RPMI8226 (cell line): ENCODE data around the gene AMPH.
"Not testable (repeated sequence)": the region's sequence is repeated elsewhere in the genome, so short reads cannot be mapped to it uniquely, and the experiment has no call there.

Source experiments
- DNase-seq: peaks from one replicate; pipeline ENCODE4 v3.0.0-alpha.2; 2015

Gene AMPH

DNA sequence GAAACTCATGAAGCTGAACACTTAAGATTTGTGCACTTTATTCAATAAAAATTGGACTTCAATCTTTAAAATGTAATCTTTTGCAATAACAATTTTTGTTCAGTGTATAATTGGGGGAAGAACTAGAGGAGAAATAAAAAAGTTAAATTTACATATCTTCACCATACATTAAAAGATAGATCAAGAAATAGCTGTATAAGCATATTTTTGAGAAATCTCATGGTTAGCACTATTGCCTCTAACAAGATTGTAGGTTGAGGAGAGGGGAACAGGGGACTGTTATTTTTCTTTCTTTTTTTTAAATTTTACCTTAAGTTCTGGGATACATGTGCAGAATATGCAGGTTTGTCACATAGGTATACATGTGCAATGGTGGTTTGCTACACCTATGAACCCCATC is 5.3 kb downstream of the AMPH start:
- no peak for DNase-seq

DNA sequence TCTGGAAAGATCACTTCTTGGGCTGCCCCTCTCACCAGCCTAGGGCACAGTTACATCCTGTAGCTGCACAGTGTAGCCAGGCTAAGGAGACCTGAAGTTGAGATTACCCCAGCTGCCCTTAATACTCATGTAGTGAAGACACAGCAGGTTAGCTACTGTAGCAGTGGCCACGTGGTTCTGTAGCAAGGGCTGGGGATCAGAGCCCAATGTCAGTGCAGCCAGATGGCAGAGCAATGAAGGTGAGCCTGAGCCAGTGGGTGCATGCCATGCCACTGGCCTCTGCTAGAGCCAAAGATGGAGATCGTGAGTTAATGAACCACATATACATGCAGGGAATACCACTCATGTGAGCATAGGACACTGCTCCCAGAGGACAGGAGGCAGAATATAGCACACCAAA is 15.5 kb downstream of the AMPH start:
- no peak for DNase-seq

DNA sequence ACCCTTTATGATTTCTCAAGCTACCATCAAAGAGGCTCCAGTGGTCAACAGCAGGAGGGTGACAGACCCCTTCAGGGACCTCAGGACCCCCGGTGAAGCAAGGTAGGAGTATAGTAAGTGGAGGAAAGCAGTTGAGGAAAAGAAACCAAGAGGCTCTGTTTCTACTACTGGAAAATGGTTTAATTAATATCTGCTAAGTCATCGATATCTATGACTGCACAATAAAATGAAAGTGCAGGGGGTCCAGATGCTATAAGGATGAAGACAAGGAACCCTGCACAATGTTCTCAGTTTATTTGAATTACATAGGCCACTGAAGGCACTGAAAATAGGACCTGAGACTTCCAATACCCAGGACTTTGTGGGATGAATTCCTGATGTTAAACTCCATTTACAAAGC is 23.7 kb downstream of the AMPH start:
- DNase-seq, result no peak

DNA sequence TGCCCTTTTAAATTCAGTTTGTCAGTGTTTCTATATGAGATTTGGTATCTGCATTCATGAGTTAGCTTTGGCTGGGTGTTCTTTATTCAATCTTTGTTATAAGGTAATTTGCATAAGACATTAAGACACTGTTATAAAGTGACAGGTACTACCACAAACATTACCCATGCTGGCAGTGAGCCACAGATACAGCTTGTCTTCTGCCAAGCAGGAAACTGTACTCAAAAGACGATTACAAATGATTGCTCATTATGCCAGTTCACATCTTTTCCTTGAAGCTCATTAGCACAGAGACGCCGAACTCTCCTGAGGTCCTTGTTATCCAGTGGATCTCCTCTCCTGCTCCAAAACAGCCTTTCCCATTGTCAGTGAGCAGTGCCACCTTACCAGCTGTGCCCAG is 30.4 kb downstream of the AMPH start:
- no peak for DNase-seq

DNA sequence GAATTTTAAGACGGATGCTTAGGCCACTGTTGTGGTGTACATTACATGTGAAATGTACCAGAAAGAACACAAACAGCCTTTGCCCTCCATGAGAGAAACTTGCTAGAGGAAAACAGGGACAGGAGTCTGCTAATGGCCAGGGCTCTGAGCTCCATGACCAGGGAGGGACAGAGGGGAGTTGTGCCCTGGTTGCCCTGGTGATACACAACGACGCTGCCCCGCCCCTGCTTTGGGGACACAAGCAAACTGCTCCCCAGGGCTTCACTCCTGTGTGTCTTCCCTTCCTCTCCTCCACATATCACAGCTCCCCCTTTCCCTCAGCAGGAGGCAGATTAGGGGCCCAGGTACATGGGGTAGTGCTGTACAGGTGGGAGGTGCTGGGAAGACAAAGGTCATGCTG is 36.2 kb downstream of the AMPH start:
- DNase-seq, result no peak

DNA sequence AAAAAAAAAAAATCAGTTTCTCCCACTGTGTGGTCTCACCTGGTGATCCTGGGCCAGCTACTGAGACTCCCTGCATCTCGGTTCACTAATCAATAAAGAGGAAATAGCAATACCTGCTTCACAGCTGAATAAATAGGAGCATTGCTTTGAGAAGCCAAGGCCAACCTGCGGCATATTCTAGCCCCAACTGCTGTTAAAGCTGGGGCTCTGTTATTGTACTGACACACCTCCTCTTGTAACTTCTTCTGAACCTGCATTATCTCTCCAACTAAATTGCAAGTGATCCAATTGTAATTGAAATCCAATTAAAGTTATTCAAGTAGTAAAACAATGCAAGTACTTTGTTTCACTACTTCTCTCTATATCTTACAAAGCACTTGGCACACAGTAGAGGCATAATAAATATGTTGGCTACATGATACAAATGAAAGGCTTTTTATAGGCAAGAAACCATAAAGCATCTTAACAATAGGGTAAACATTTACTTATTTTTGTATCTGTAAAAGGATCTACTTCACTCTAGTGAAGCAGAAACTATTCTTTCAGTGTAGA is 38.4 kb downstream of the AMPH start:
- no peak for DNase-seq

DNA sequence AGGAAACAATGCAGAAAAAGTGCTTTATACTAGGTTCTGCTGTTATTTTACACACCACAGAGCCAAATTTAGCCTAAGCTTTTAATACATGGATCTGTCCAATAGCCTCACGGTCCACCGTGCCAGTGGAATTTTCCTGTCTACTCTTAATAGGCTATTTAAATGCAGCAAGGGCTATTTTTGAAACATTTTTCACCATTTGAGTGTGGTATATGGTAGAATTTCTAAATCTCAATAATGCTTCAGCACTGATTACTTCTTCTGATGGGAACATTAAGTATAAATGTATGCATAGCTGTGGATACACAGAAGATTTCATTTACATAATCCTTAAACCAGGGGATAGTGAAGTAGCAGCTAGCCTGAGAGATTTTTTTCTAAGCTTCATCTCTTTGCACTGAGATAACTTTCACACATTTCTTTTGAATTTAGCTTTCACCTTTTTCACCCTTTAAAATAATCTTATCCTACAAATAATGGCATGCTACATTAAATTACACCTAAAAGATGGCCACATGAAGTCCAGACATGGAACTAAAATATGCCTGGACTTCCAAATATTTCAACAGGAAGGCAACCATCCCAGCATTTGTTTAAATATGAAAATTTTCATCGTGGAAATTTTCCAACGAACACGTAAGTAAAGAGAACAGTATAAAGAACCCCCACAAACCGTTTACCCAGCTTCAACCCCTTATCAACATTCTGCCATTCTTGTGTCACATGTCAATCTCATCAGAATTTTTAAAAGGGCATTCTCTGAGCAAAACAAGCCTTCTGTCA is 45.4 kb downstream of the AMPH start:
- no peak for DNase-seq

DNA sequence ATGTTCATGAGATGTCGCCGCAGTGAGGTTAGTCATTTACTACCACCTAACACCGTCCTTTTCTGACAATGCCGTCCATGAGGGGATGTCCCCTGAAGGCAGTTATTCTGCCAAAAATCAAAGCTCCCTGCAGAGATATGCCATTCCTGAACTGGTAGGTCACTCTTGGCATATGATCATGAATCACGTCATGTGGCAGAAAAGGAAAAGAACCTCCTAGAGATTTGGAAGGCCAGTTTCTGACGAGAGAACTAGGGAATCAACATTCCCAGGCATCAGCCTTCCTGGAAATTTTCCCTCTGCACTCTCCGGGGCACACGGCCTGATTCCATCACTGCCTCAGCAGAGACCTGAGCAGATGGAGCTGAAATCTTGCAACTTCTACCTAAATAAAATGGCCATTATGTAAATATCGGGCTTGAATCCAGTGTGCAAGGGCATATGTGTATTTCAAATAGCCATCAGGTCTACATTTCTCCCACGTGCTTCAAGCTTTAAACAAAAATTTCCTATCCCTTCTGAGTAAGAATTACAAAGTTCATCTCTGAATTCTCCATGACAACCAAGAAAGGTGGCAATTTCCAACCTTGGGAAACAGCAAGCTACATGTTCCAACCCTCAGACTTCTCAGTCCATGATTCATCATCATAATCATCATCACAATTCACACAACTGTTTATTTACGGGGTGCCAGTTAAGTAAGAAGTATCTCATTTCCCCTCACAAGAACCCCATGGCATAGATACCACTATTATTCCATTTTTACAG is 46.5 kb downstream of the AMPH start:
- no peak for DNase-seq

DNA sequence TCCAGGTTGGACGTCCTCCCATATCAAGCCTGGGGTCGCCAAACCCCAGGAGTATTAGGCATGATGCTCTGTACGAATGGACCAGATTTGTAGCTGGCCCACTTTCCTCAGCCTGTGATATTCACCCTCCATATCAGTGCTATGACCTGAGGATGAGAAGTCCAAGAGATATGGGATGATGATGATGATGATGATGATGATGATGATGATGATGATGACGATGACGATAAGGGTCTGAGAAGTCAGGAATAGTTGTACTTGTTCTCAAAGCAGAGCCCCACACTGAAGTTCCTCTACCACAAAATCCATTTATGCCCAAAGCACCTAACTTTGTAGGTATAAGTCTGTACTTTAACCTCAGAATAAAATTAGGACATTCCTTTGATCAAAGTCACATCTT is 50.7 kb downstream of the AMPH start:
- DNase-seq, result no peak

DNA sequence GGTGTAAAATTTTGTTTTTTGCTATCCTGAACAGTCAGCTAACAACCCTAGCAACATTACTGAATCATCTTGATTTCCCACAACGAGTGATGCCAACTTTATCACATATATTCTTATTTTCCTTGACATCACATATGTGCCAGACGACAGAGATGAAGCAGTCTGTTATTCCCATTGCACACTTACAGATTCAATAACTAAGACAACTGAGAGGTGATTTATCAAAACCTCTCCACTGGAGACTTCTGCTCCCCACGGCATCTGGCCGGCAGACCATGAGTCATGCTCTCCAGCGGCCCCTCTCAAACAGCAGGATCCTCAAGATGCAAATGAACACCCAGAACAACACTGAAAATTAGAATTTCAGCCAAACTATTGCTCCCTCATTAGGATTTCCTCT is 57.1 kb downstream of the AMPH start:
- no peak for DNase-seq

DNA sequence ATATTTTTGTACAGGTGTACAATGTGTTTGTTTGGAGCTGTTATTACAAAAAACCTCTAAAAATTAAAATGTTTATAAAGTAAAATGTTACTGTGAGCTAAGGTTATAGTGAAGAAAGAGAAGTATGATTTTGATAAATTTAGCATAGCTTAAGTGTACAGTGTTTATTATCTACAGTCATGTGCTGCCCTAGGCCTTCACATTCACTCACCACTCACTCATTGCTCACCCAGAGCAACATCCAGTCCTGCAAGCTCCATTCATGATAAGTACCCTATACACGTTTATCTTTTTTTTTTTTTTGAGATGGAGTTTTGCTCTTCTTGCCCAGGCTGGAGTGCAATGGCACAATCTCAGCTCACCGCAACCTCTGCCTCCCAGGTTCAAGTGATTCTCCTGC is 59.6 kb downstream of the AMPH start:
- not testable (repeated sequence) for DNase-seq

DNA sequence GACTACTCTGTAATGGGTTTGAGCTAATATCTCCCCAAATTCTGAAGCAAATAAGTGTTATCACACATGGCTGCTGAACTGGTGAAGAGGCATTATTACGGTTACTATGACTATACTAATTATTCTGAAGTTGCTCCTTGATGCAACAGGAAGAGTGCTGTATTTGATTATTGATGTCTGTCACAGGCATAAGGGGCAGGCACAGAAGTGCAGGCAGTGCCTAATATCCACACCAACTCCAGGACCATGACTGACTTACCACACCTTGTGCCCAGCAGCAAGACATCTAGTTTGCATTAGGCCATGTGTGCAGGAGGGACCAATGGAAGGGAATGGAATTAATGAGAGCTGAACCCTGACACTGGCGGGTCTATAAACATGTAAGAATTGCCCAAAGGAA is 62.7 kb downstream of the AMPH start:
- no peak for DNase-seq

DNA sequence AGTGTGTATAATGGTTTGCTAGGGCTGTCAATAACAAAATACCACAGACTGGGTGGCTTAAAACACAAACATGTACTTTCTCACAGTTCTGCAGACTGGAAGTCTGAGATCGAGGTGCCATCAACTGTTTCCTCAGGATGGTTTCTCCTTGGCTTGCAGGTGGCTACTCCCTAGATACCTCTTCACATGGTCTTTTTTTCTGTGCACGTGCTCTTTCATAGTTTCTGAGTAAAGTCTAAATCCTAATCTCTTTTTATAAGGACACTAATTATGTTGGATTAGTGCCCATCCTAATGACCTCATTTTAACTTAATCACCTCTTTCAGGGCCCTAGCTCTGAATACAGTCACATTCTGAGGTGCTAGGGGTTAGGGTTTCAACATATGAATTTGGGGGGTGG is 65.9 kb downstream of the AMPH start:
- no peak for DNase-seq

DNA sequence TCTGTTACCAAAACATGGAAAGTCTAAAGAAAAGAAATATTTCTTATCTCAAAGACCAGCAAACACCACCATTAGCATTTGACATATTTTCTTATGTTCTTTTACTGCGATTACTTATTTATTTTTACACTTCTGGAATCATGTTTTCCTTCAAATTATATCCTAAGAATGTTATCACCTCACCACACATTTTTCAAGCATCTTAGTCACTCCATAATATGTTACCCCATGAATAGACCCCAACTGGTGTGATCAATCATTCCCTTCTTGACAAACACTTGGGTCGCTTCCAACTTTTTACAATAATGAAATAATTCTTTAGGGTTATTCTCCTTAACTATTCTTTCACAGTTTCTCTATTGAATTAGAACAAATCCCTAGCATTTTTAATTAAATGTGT is 67.4 kb downstream of the AMPH start:
- no peak for DNase-seq

DNA sequence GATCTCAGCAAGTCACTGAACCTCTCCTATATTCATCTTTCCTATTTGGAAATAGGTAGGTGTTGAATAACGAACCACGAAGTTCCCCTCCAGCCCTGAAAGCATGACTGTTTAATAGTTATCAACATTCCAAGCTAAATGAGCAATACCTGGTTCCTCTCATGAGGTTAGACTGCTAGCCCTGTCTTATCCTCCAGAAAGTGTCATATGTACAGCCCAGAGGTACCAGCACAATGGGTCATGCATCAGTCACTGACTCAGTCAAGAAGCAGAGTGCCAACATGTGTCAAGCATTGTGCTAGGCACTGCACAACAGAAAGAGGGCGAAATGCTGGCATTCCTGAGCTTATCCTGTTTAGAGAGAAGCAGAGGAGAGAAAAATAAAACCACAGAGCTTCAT is 70.0 kb downstream of the AMPH start:
- DNase-seq, result no peak

DNA sequence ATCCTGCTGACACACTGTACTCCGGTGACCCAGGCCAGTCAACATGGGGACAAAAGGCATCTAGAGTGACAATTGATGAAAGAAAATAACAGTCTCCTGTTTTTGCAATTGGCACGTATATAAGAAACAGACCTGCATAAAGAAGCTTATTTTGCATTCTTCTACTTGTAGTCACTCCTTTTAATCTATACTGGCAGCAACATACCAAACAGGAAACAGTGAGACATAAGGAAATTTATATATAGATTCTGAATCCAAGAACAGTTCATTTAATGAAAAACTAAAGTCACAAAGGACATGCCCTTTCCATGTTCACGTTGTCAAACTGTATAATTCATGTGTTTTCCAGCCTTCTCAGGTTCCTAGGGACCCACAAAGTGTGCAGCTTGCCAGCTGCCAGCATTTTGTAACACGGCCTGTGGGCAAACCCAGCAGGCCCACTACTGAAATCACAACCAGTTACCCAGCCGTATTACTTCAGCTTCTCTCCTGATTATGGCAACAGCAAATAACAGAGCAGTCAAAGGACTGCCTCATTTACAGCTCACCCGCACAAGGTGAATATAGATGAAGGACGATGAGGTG is 72.3 kb downstream of the AMPH start:
- DNase-seq, result no peak

DNA sequence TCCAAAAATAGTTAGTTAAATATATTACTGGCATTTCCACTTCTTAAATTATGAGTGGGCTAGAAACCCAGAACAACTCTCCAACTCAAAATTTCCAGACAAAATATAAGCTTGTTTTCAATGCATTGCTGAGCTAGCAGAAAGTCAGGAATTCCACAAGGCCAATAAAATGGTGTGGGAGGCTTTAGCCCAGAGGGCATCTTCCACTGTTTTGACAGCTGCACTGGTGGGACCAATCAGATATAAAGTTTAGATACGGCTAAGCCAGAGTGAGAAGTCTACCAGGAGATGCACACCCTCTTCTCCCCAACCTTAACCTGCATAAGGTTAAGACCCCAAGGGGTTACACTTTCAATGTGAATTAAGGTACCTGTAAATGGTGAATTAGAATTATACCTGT is 76.6 kb downstream of the AMPH start:
- DNase-seq, result no peak

DNA sequence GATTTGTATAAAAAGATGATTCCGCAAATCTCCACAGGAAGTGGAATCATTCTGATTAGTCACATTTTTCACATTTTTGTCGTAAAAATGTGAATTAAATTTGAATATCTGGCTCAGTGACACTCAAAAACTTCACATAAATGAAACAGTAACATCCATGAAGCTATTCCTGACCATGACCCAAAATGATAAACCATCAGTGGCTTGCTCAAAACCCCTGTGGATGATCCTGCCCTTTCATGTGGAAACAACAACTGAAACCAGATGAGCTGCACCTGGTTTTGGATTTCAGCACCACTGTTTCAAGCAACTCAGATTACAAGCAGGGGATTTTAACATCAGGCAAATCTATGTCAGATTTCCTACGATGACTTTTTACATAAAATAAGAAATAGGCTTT is 80.3 kb downstream of the AMPH start:
- DNase-seq, result no peak

DNA sequence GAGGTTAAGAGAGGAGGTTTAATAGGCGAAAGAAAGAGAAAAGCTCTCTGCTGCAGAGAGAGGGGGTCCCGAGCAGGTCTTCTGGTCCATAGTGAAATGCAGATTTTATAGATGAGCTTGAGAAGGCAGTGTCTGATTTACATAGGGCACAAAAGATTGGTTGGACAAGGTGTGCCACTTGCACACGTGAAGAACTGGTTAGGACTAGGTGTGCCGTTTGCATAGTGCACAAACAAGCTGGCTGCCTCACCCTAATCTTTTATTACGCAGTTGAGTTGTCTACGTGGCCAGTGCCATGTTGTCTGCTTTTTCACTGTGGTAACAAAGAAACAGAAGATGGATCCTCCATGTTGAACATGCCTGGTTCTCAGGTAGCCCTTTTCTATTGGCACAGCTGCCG is 82.6 kb downstream of the AMPH start:
- no peak for DNase-seq

DNA sequence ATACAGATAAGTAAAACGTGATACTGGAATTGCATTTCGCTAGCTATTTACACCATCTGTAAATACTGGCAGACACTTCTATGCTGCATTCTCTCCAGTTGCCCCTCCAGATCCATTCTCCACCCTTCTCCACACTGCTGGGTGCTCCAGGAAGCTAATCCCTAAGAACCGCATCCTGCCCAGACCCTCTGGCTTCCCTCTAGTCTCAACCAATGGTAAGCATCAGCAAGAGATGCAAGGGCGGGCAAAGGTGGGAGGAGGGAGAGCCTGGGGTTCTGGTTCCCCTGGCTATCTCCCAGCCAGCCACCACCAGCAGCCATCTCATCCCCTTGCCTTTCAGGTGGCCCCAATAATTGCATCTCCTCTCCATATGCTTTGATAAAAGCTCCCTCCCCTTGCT is 84.4 kb downstream of the AMPH start:
- DNase-seq, result no peak

DNA sequence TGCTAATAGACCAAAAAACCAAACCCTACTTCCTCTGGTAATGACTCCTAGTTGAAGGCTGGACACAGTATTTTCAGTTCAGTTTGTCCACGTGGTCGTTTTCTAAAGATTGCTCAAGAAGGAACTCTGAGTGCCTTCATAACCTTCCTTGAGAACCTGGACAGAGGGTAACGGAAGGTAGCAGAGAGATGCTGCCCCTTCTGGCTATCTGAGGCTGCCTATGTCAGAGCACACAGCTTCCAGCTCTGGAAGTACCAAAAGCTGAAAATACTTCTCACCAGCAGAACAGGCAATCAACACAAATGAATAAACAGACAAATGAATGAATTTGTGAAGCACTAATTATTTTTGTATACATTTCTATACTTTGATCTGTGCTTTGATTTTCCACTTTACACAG is 85.2 kb downstream of the AMPH start:
- no peak for DNase-seq

DNA sequence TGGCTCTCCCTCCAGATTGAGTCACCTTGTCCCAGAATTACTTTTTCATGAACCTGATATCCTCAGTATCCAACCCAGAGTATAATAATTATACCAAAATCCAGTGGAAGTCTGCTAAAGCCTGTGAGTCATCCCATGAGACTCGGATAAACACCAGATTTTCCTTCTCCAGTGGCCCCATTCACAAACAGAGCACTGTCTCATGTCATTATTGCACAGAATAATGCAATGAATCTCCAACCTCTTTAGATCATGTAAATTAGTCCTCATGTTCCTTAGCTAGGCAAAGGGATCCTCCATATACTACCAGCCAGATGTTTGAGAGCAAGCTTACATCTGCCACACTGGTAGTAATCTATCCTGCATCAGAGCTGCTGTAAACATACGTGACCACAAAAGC is 89.0 kb downstream of the AMPH start:
- DNase-seq, result no peak

DNA sequence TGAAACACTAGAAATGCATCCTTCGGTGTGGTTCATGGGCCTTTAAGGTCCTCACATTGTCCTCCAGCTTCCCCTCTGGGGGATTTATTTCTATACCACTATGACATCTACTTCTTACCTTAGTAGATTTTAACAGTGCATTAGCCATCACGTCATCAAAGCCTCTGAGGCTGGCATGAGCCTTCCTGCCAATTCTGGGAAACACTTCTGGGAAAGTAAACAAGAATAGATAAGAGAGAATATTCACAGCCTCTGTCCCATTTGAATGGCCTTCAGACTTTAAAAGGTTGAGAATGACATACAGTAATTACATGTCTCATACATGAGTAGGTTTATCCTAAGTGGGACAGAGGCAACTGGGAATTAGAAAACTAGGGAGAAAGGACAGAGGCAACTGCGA is 89.7 kb downstream of the AMPH start:
- no peak for DNase-seq

DNA sequence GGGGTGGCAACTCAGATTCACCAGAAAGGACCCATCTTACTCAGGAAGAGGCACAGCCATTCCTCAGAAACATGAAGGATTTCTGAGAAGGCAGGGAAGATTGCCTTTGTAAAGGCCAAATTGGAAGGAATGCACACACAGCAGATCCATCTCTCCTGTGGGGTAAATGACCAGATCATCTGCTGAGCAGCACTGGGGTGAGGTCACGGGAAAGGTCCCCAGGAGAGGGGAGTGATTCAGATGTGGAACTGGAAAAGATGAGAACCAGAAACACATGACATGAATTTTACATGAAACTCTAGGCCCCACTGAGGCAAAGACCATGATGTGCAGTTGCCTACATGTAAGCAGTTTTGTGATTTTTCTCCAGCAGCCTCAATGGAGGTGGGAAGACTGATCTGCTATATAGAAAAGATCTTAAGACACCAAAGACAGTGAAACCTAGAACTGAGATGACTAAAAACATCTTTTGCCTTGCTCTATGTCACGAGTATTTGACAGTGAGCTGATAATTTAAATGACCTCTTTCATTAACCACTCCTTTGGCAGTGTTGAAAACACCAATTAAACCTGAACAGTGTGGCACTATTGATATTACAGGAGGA is 91.6 kb downstream of the AMPH start:
- no peak for DNase-seq
